Measurements from ENCODE around the gene BRPF3. TPM values are rescaled to one million over a fixed set of nuclear protein-coding genes. Genes with fewer than 3 reads are reported as not detected.
"Not testable (repeated sequence)": the region's sequence is repeated elsewhere in the genome, so short reads cannot be mapped to it uniquely, and the experiment has no call there.

The BRPF3 gene
- total RNA-seq, 2 experiments from 2014 or later = 21.6 to 21.8 TPM

DNA sequence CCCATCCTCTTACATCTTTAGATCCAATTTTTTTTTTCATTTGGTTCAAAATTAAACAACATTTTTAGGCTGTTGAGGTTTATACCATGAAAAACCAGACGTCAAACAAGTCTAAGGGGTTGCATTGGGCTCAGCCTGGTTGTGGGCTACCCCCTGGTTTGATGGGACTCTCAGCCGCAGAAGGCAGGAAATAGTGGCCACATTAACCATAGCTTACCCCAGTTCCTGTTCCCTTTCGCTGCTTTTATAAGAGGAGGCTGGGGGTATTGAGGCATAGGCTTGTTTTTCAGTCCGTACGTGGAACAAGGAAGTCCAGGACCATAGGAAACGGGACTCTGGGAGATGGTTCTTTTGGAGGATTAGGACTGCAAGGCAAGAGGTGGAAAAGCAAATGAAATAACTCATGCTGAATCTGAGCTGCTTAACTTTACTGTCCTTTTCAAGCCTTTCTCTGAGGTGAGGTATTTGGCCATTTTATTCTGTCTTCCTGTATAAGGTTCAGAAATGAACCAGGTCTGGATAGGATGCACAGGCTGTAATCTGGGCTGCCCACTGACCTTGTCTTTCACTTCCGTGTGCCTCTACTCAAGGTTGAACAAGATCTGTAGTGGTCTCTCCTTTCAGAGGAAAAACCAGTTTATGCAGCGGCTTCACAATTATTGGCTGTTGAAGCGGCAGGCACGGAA lies 7.7 kb downstream of the BRPF3 start:
- POLR2A ChIA-PET = interaction anchor here (1.1 to 1.5 kb wide), 8 partner anchors 12 to 177 kb away, joined by 3 to 9 read pairs (median 4); partner anchors contain the start of gene MAPK14
- H3K9me3 Mint-ChIP-seq = peaks cover 6% of the 10 kb centered on the region
- CTCF ChIA-PET = interaction anchor here (1.2 to 1.5 kb wide), 2 partner anchors 98 to 175 kb away, joined by 3 to 4 read pairs; no protein-coding TSS in a partner anchor
- peaks cover 45% of the 10 kb centered on the region for H3K4me1 Mint-ChIP-seq
- H3K27ac Mint-ChIP-seq = no peak overlapping the region
- peaks cover 7% of the 10 kb centered on the region for H3K27me3 Mint-ChIP-seq
- peak overlapping the region; percentile 10 for H3K4me3 Mint-ChIP-seq
- peak; percentile 75 for DNase-seq
- peaks cover 84% of the 10 kb centered on the region for H3K36me3 Mint-ChIP-seq (ENCODE audit: low read depth)

DNA sequence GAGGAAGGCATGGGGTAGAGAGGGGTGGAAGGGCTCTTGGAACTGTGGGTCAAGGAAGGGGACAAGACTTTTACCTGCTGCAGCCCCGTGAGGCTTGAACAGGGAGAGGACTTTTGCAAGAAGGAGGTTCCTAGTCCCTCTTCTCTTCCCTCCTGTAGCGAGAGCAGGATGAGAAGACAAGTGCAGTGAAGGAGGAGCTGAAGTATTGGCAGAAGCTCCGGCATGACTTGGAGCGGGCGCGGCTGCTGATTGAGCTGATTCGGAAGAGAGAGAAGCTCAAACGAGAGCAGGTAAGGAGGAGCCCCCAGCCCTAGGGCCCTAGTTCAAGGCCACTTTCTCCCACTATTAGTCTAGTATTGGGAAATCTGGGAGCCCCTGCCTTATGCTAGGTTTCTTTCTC lies 10.6 kb downstream of the BRPF3 start:
- no peak overlapping the region for H3K4me3 Mint-ChIP-seq
- H3K9me3 Mint-ChIP-seq = peaks cover 4% of the 10 kb centered on the region
- H3K27me3 Mint-ChIP-seq = peaks cover 7% of the 10 kb centered on the region
- ChIA-PET POLR2A (interaction anchor here (1.0 kb wide), 1 partner anchor 12 kb away, joined by 3 read pairs; no protein-coding TSS in a partner anchor), CTCF (no interaction called here)
- peaks cover 33% of the 10 kb centered on the region for H3K4me1 Mint-ChIP-seq
- no peak for DNase-seq
- peaks cover 75% of the 10 kb centered on the region for H3K36me3 Mint-ChIP-seq (ENCODE audit: low read depth)
- no peak overlapping the region for H3K27ac Mint-ChIP-seq

DNA sequence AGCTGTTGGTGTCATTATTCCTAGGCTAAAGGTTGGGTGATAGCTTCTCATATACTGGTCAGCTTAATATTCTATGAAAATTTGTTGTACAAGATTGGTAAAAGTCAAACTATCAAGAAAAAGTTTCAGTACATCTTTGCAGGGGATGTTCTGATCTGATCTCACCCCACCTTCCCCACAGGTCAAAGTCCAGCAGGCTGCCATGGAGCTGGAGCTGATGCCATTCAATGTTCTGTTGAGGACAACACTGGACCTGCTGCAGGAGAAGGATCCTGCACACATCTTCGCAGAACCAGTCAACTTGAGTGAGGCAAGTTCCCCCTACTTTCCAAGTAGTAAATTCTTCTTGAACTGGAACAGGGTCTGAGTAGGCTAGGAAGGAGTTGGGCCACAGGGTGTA lies 13.1 kb downstream of the BRPF3 start:
- Mint-ChIP-seq H3K27me3 (peaks cover 7% of the 10 kb centered on the region), H3K36me3 (ENCODE audit: low read depth) (peaks cover 63% of the 10 kb centered on the region), H3K27ac (no peak overlapping the region), H3K4me3 (no peak overlapping the region), H3K4me1 (peaks cover 10% of the 10 kb centered on the region), H3K9me3 (no peaks in the 10 kb centered on the region)
- no peak for DNase-seq
- POLR2A ChIA-PET = no interaction called here
- CTCF ChIA-PET = interaction anchor here (1.0 kb wide), 1 partner anchor 93 kb away, joined by 4 read pairs; no protein-coding TSS in a partner anchor

DNA sequence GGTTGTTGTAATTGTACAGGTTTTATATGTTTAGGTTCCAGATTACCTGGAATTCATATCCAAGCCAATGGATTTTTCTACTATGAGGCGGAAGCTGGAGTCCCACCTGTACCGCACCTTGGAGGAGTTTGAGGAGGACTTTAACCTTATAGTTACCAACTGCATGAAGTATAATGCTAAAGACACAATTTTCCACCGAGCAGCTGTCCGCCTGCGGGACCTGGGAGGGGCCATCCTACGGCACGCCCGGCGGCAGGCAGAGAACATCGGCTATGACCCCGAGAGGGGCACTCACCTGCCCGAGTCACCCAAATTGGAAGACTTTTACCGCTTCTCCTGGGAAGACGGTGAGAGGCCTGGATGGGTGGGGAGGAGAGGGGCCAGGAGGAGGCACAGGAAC lies 13.6 kb downstream of the BRPF3 start:
- ChIA-PET POLR2A (interaction anchor here (0.5 kb wide), 1 partner anchor 234 kb away, joined by 3 read pairs; no protein-coding TSS in a partner anchor), CTCF (no interaction called here)
- Mint-ChIP-seq H3K4me3 (no peak overlapping the region), H3K27ac (no peak overlapping the region), H3K27me3 (peaks cover 5% of the 10 kb centered on the region), H3K36me3 (ENCODE audit: low read depth) (peaks cover 64% of the 10 kb centered on the region), H3K9me3 (no peaks in the 10 kb centered on the region), H3K4me1 (peaks cover 4% of the 10 kb centered on the region)
- DNase-seq = no peak

DNA sequence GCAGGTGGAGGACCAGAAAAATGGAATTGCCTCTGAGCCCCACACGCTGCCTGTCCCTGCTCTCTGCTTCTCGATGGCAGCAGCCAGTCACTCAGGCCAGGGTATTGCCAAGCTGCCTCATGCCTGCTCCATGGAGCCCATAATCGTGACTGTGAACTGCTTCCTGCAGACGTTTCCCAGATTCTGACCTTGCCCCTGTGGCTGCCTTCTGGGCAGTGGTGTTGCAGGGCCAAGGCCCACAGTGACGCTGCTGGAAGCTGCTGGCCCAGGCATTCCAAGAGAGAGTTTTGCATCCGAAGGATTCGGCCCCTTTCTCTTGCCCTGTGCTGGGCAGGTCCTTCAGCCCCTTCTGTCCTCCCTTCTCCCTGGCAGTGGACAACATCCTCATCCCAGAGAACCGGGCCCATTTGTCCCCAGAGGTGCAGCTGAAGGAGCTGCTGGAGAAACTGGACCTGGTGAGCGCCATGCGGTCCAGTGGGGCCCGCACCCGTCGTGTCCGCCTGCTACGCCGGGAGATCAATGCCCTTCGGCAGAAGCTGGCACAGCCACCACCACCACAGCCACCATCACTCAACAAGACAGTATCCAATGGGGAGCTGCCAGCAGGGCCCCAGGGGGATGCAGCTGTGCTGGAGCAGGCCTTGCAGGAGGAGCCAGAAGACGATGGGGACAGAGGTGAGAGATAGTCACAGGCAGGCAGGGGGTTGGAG lies 14.5 kb downstream of the BRPF3 start:
- no peak overlapping the region for H3K27ac Mint-ChIP-seq
- POLR2A ChIA-PET = no interaction called here
- H3K27me3 Mint-ChIP-seq = no peaks in the 10 kb centered on the region
- no peaks in the 10 kb centered on the region for H3K4me1 Mint-ChIP-seq
- DNase-seq = no peak
- no peaks in the 10 kb centered on the region for H3K9me3 Mint-ChIP-seq
- CTCF ChIA-PET = no interaction called here
- peaks cover 64% of the 10 kb centered on the region for H3K36me3 Mint-ChIP-seq (ENCODE audit: low read depth)
- H3K4me3 Mint-ChIP-seq = no peak overlapping the region

DNA sequence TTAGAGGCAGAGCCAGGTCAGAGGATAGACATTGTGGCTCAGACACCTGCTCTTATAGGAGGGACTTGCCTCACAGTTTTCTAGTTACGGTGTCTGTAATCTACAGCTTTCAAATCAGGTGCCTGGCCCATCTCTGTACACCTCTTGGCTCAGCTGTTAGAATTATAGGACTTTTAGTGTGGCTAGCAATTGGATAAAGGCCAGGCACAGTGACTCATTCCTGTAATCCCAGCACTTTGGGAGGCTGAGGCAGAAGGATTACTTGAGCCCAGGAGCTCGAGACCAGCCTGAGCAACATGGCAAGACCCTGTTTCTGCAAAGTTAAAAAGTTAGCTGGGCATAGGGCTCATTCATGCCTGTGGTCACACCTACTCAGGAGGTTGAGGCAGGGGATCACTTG lies 20.0 kb downstream of the BRPF3 start:
- ChIA-PET CTCF (no interaction called here), POLR2A (no interaction called here)
- no peaks in the 10 kb centered on the region for H3K9me3 Mint-ChIP-seq

DNA sequence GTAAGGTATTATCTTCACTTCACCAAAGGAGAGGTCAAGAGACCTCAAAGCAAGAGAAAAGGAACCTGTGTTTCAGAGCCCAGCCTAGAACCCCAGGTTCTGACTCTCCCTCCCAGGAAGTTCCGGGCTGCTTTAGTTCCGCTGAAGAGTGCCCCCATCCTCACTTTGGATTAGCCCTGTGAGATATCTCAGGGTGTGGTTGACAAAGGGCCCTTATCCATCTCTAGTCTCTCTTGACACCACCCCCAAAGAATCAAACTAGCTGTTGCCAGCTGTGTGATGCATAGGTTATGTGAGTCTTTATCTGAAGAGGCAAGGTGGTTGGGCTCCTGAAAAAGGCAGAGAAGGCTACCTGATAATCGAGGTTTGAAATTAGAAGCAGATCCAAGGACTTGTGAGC lies 20.6 kb downstream of the BRPF3 start:
- no peaks in the 10 kb centered on the region for H3K9me3 Mint-ChIP-seq
- no peak for DNase-seq
- H3K27me3 Mint-ChIP-seq = no peaks in the 10 kb centered on the region
- H3K4me1 Mint-ChIP-seq = no peaks in the 10 kb centered on the region
- ChIA-PET CTCF (no interaction called here), POLR2A (no interaction called here)
- H3K27ac Mint-ChIP-seq = no peak overlapping the region
- peaks cover 34% of the 10 kb centered on the region for H3K36me3 Mint-ChIP-seq (ENCODE audit: low read depth)
- no peak overlapping the region for H3K4me3 Mint-ChIP-seq

More for the DNA sequence above, 20.0 kb downstream of the BRPF3 start:
- no peak for DNase-seq
- Mint-ChIP-seq H3K4me1 (no peaks in the 10 kb centered on the region), H3K4me3 (no peak overlapping the region), H3K27me3 (no peaks in the 10 kb centered on the region), H3K27ac (no peak overlapping the region), H3K36me3 (ENCODE audit: low read depth) (peaks cover 36% of the 10 kb centered on the region)

DNA sequence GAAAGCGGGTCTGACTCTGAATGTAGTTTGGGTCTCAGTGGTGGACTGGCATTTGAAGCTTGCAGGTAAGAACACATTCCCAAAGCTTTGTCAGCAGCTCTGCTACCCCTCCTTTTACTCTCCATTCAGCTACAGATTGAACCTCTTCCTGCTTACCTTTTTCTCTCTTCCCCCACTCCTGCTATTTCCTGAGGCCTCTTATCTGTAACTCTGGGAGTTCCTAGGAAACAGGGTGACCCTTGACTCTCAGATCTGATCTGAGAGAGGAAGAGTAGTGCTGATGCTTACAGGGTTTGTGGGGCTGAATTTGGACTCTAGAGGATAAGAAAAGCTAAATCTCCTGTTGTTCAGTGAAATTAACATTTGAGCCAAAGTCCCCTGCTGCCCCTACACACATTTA lies 21.4 kb downstream of the BRPF3 start:
- POLR2A ChIA-PET = no interaction called here
- Mint-ChIP-seq H3K27me3 (no peaks in the 10 kb centered on the region), H3K9me3 (no peaks in the 10 kb centered on the region), H3K4me1 (no peaks in the 10 kb centered on the region), H3K4me3 (no peak overlapping the region), H3K27ac (no peak overlapping the region), H3K36me3 (ENCODE audit: low read depth) (peaks cover 39% of the 10 kb centered on the region)
- no peak for DNase-seq
- CTCF ChIA-PET = interaction anchor here (1.4 kb wide), 1 partner anchor 84 kb away, joined by 4 read pairs; no protein-coding TSS in a partner anchor

DNA sequence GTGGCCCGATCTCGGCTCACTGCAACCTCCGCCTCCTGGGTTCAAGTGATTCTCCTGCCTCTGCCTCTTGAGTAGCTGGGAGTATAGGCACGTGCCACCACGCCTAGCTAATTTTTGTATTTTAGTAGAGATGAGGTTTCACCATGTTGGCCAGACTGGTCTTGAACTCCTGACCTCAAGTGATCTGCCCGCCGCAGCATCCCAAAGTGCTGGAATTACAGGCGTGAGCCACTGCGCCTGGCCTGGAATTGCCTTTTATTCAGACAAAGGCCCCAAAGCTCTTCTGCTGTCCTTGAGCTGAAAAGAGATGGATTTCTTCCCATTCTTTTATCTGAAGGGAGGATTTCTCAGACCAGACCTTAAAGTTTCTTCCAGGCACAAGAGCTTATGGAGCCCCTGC lies 22.0 kb downstream of the BRPF3 start:
- H3K27me3 Mint-ChIP-seq, H3K4me1 Mint-ChIP-seq, H3K9me3 Mint-ChIP-seq, DNase-seq, H3K4me3 Mint-ChIP-seq, H3K27ac Mint-ChIP-seq: not testable (repeated sequence)
- POLR2A ChIA-PET = interaction anchor here (1.0 kb wide), 1 partner anchor 14 kb away, joined by 3 read pairs; no protein-coding TSS in a partner anchor
- CTCF ChIA-PET = interaction anchor here (1.4 kb wide), 1 partner anchor 84 kb away, joined by 4 read pairs; no protein-coding TSS in a partner anchor
- H3K36me3 Mint-ChIP-seq (ENCODE audit: low read depth) = peaks cover 41% of the 10 kb centered on the region

DNA sequence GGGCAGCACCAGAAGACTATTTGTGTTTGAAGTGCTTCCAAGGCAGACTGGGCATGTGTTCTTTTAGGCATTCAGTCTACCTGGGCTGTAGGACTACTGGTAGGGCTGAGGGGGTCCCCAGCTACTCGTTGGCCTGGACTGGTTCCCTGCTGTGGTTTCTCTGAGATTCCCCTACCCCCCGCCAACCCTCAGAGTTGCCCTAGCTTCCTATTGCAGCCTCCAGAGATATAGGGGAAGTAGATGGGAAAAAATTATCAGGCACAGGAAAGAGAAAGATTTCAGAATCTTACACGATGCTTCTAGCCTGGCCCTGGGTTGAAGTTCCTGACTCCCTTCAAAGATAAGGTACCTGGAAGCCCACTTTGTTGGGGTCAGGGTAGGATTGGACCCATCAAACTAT lies 22.5 kb downstream of the BRPF3 start:
- POLR2A ChIA-PET = interaction anchor here (1.0 kb wide), 1 partner anchor 14 kb away, joined by 3 read pairs; no protein-coding TSS in a partner anchor
- H3K36me3 Mint-ChIP-seq (ENCODE audit: low read depth) = peaks cover 40% of the 10 kb centered on the region
- H3K4me1 Mint-ChIP-seq = no peaks in the 10 kb centered on the region
- H3K9me3 Mint-ChIP-seq = no peaks in the 10 kb centered on the region
- DNase-seq = no peak
- CTCF ChIA-PET = interaction anchor here (1.4 kb wide), 1 partner anchor 83 kb away, joined by 4 read pairs; no protein-coding TSS in a partner anchor
- H3K27ac Mint-ChIP-seq = no peak overlapping the region
- H3K4me3 Mint-ChIP-seq = no peak overlapping the region
- H3K27me3 Mint-ChIP-seq = no peaks in the 10 kb centered on the region

DNA sequence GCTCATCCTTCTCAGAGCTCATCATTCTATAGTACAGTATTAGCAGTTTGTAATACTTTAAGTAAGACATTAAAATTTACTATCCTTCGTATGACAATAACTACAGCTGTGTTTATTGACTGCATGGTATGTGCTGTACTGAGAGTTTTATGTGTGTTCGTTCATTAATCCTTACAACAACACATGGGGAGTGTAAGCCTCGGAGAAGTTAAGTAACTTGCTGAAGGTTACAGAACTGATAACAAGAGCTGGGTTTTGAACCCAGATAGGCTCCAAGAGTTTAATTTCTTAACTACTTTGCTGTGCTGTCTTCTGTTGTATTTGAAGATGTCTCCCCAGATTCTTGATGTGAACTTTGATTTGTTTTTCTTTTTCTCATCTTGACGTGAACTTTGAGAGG lies 23.7 kb downstream of the BRPF3 start:
- H3K4me1 Mint-ChIP-seq = no peaks in the 10 kb centered on the region

DNA sequence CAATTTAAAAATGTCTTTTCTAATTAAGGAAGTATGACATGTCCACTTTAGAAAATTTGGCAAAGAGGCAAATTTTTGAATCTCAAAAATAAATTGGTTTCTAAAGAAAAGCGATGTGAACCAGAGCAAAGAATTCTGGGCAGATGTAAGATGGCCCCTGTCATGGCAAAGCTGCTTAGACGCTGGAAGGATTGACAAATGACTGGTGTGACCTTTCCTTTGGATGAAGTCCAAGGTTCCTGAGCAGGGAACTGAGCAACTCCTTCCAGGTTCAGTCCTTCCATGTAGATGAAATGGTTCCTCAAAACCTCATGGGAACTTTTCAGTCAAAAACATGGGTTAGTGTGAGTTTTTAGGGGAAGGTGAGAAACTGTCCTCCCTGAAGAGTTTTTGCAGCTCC lies 25.1 kb downstream of the BRPF3 start:
- Mint-ChIP-seq H3K27me3 (no peaks in the 10 kb centered on the region), H3K4me1 (no peaks in the 10 kb centered on the region), H3K36me3 (ENCODE audit: low read depth) (peaks cover 37% of the 10 kb centered on the region), H3K9me3 (no peaks in the 10 kb centered on the region), H3K4me3 (no peak overlapping the region), H3K27ac (no peak overlapping the region)
- CTCF ChIA-PET = no interaction called here
- no peak for DNase-seq
- POLR2A ChIA-PET = no interaction called here

More for the DNA sequence above, 23.7 kb downstream of the BRPF3 start:
- H3K4me3 Mint-ChIP-seq = no peak overlapping the region
- POLR2A ChIA-PET = no interaction called here
- no peaks in the 10 kb centered on the region for H3K27me3 Mint-ChIP-seq
- H3K36me3 Mint-ChIP-seq (ENCODE audit: low read depth) = peaks cover 39% of the 10 kb centered on the region
- H3K27ac Mint-ChIP-seq = no peak overlapping the region
- no peaks in the 10 kb centered on the region for H3K9me3 Mint-ChIP-seq
- CTCF ChIA-PET = no interaction called here
- no peak for DNase-seq

DNA sequence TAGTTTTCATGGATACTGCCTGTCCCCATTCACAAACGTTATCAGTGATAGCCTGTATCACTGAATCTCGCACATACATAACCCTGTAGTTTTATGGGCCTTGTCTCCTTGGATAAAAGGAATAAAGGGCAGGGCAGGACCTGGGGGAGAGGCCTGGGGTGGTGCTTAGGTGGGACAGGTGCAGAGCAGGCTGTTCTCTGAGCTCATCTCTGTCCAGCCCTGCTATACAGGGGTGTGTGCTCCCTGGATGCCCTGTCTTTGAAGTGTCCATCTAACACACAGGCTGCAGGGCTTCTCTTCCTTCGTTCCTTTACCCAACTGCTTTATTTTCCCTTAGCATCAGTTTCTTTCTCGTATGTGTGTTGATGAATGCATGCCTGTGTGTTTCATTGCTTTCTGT lies 26.4 kb downstream of the BRPF3 start:
- Mint-ChIP-seq H3K36me3 (ENCODE audit: low read depth) (peaks cover 31% of the 10 kb centered on the region), H3K4me3 (no peak overlapping the region), H3K9me3 (no peaks in the 10 kb centered on the region), H3K27me3 (no peaks in the 10 kb centered on the region), H3K27ac (no peak overlapping the region), H3K4me1 (no peaks in the 10 kb centered on the region)
- CTCF ChIA-PET = no interaction called here
- no peak for DNase-seq
- POLR2A ChIA-PET = no interaction called here
